NK-92 treated with Interleukin-12 subunit alpha and Interleukin-12 subunit beta, amount 100 ng/mL, for 24 hours (cell line): ENCODE measurements around the gene PDCD1.
"Not testable (repeated sequence)": the region's sequence is repeated elsewhere in the genome, so short reads cannot be mapped to it uniquely, and the experiment has no call there.

Experiments used
- DNase-seq: peaks from one replicate; lab custom pipeline; 2025; lab: John Stamatoyannopoulos, UW

Gene PDCD1

GRCh38 chr2:241858206-241859016 lies at the start of gene PDCD1:
PDCD1 (minus strand) TSS chr2:241858894; CDS start chr2:241858838, 56 bp downstream.
- DNase-seq = no peak

- not testable (repeated sequence) for DNase-seq
These were observed 49.1 kb upstream of the PDCD1 start for GRCh38 chr2:241907831-241908230.

- no peak for DNase-seq
These were observed 48.3 kb upstream of the PDCD1 start for GRCh38 chr2:241906826-241907570.

- DNase-seq = not testable (repeated sequence)
These were observed 47.7 kb upstream of the PDCD1 start for GRCh38 chr2:241906378-241906770.

- DNase-seq = no peak
These were observed 47.2 kb upstream of the PDCD1 start for GRCh38 chr2:241905716-241906377.

GRCh38 chr2:241904791-241905710 lies 46.4 kb upstream of the PDCD1 start:
- no peak for DNase-seq

- no peak for DNase-seq
These were observed 45.5 kb upstream of the PDCD1 start for GRCh38 chr2:241904011-241904718.

- DNase-seq = no peak
These were observed 44.7 kb upstream of the PDCD1 start for GRCh38 chr2:241903121-241904010.

- DNase-seq = no peak
These were observed 43.8 kb upstream of the PDCD1 start for GRCh38 chr2:241902357-241902991.

- no peak for DNase-seq
These were observed 43.0 kb upstream of the PDCD1 start for GRCh38 chr2:241901500-241902351.

GRCh38 chr2:241901018-241901380 lies 42.3 kb upstream of the PDCD1 start:
- DNase-seq = no peak

GRCh38 chr2:241900251-241901017 lies 41.7 kb upstream of the PDCD1 start:
- DNase-seq = no peak

- no peak for DNase-seq
These were observed 40.0 kb upstream of the PDCD1 start for GRCh38 chr2:241898463-241899270.

GRCh38 chr2:241897231-241897916 lies 38.7 kb upstream of the PDCD1 start:
- DNase-seq = no peak

- DNase-seq = no peak
These were observed 38.1 kb upstream of the PDCD1 start for GRCh38 chr2:241896746-241897201.
